Measurements from ENCODE around the gene DCD.

- TF ChIP-seq MXI1 (conservative IDR thresholded peaks at IDR 0.05; ENCODE audit: poor library complexity, severe bottlenecking) = no peak
- TF ChIP-seq POLR2AphosphoS5 (IDR thresholded peaks at IDR 0.05) = no peak
- TF ChIP-seq, protein P1, sequence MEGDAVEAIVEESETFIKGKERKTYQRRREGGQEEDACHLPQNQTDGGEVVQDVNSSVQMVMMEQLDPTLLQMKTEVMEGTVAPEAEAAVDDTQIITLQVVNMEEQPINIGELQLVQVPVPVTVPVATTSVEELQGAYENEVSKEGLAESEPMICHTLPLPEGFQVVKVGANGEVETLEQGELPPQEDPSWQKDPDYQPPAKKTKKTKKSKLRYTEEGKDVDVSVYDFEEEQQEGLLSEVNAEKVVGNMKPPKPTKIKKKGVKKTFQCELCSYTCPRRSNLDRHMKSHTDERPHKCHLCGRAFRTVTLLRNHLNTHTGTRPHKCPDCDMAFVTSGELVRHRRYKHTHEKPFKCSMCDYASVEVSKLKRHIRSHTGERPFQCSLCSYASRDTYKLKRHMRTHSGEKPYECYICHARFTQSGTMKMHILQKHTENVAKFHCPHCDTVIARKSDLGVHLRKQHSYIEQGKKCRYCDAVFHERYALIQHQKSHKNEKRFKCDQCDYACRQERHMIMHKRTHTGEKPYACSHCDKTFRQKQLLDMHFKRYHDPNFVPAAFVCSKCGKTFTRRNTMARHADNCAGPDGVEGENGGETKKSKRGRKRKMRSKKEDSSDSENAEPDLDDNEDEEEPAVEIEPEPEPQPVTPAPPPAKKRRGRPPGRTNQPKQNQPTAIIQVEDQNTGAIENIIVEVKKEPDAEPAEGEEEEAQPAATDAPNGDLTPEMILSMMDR (IDR thresholded peaks at IDR 0.05; ENCODE audit: poor library complexity, severe bottlenecking) = no peak
- no peak for TF ChIP-seq EP300 (conservative IDR thresholded peaks at IDR 0.05; ENCODE audit: poor library complexity, severe bottlenecking)
- TF ChIP-seq, protein P2, sequence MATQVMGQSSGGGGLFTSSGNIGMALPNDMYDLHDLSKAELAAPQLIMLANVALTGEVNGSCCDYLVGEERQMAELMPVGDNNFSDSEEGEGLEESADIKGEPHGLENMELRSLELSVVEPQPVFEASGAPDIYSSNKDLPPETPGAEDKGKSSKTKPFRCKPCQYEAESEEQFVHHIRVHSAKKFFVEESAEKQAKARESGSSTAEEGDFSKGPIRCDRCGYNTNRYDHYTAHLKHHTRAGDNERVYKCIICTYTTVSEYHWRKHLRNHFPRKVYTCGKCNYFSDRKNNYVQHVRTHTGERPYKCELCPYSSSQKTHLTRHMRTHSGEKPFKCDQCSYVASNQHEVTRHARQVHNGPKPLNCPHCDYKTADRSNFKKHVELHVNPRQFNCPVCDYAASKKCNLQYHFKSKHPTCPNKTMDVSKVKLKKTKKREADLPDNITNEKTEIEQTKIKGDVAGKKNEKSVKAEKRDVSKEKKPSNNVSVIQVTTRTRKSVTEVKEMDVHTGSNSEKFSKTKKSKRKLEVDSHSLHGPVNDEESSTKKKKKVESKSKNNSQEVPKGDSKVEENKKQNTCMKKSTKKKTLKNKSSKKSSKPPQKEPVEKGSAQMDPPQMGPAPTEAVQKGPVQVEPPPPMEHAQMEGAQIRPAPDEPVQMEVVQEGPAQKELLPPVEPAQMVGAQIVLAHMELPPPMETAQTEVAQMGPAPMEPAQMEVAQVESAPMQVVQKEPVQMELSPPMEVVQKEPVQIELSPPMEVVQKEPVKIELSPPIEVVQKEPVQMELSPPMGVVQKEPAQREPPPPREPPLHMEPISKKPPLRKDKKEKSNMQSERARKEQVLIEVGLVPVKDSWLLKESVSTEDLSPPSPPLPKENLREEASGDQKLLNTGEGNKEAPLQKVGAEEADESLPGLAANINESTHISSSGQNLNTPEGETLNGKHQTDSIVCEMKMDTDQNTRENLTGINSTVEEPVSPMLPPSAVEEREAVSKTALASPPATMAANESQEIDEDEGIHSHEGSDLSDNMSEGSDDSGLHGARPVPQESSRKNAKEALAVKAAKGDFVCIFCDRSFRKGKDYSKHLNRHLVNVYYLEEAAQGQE (IDR thresholded peaks at IDR 0.05; ENCODE audit: borderline replicate concordance) = no peak
- TF ChIP-seq SMC3 (conservative IDR thresholded peaks at IDR 0.05; ENCODE audit: poor library complexity) = no peak
- no peak for TF ChIP-seq EZH2 (IDR thresholded peaks at IDR 0.05; ENCODE audit: borderline replicate concordance, insufficient read depth, low read length, poor library complexity, severe bottlenecking)
- no peak for TF ChIP-seq TAF1 (IDR thresholded peaks at IDR 0.05; ENCODE audit: low read depth)
Measured at GRCh38 chr12:54662026-54662425, 13.9 kb upstream of the DCD start.
